HepG2 (cell line): ENCODE measurements around the gene NT5C3B. TPM values are rescaled to one million over a fixed set of nuclear protein-coding genes. Genes with fewer than 3 reads are reported as not detected.

Source experiments
- ATAC-seq: fragments of 200-7000 bp; cut with Tn5 transposase; 3 replicates; pipeline ENCODE4 v1.9.1; 2020; ENCODE audit warnings: mild to moderate bottlenecking, moderate library complexity
- BruUV-seq: library from RNA; stranded (reverse); fragments of 400-500 nt; replicated peaks from 2 replicates; lab custom pipeline; 2021; lab: Mats Ljungman, UMichigan
- CTCF ChIA-PET: fragments of 300-600 bp; formaldehyde crosslinking; extraction: SDS; loops from one replicate; lab custom pipeline; 2021; ENCODE audit warnings: low total read pairs, inconsistent platforms, low intra/inter-chr PET ratio; lab: Yijun Ruan, JAX
- POLR2A ChIA-PET: fragments of 350-600 bp; sonication (Branson Sonifier 250); formaldehyde crosslinking; loops from one replicate; lab custom pipeline; 2020; ENCODE audit warnings: antibody characterized with exemption, inconsistent platforms; lab: Yijun Ruan, JAX
- DNase-seq: peaks from one replicate; pipeline ENCODE4 v3.0.0-alpha.2; 2015; ENCODE audit warnings: low spot score
- FAIRE-seq: peaks from 3 replicates; lab custom pipeline; 2011; peaks lifted over from hg19 to GRCh38; lab: Jason Lieb, UNC
- H2AFZ ChIP-seq: one replicate; pipeline ENCODE4 v1.6.1; 2011; ENCODE audit warnings: low read length, inconsistent platforms
- H3K27ac ChIP-seq: fragments of 300-600 bp; 3 replicates; pipeline ENCODE4 v1.8.0; 2011; ENCODE audit warnings: mixed run types, mild to moderate bottlenecking, mixed read lengths, low read length, inconsistent platforms; ENCODE audit not compliant: insufficient read depth; ENCODE audit errors: extremely low read length
- H3K27me3 ChIP-seq, 2 experiments: fragments of 200-600 bp in 1 of 2; 2 replicates in 1 of 2; 3 replicates in 1 of 2; pipeline versions ENCODE4 v1.6.0 to v1.8.0; 2011; ENCODE audit warnings: low read length in 2 of 2, mild to moderate bottlenecking in 2 of 2, moderate library complexity in 2 of 2, inconsistent platforms in 1 of 2; ENCODE audit not compliant: insufficient read depth in 2 of 2, control insufficient read depth in 1 of 2
- H3K36me3 ChIP-seq, 2 experiments: fragments of 200-600 bp in 1 of 2; replicated peaks in 1 of 2; 2 replicates in 1 of 2; 3 replicates in 1 of 2; pipeline versions ENCODE4 v1.5.1 to v1.8.0; 2011; ENCODE audit warnings: low read length in 2 of 2, inconsistent platforms in 1 of 2; ENCODE audit not compliant: insufficient read depth in 2 of 2, control insufficient read depth in 1 of 2
- H3K4me1 ChIP-seq: 2 replicates; pipeline ENCODE4 v1.5.1; 2012; ENCODE audit warnings: low read length, inconsistent platforms; ENCODE audit not compliant: insufficient read depth
- H3K4me2 ChIP-seq: 2 replicates; pipeline ENCODE4 v1.6.0; 2011; ENCODE audit warnings: low read depth, low read length, inconsistent platforms
- H3K4me3 ChIP-seq, 3 experiments: fragments of 200-600 bp in 1 of 3; sonication (generic), shearing (Covaris generic) in 1 of 3; replicated peaks in 1 of 3; 2 replicates each; pipeline ENCODE4 v1.5.1; 2011 to 2016; ENCODE audit warnings: low read length in 3 of 3, inconsistent platforms in 2 of 3, low read depth in 2 of 3, mild to moderate bottlenecking in 2 of 3, control low read depth in 1 of 3, mixed read lengths in 1 of 3; ENCODE audit not compliant: insufficient read depth in 1 of 3
- H3K79me2 ChIP-seq: one replicate; pipeline ENCODE4 v1.6.1; 2011; ENCODE audit warnings: low read length, inconsistent platforms; ENCODE audit not compliant: insufficient read depth
- H3K9ac ChIP-seq: 2 replicates; pipeline ENCODE4 v1.6.0; 2011; ENCODE audit warnings: mild to moderate bottlenecking, low read depth, low read length, inconsistent platforms; ENCODE audit not compliant: insufficient read depth
- H3K9me3 ChIP-seq: 2 replicates; pipeline ENCODE4 v1.5.1; 2012; ENCODE audit warnings: mild to moderate bottlenecking, low read length
- H4K20me1 ChIP-seq: 2 replicates; pipeline ENCODE4 v1.6.0; 2011; ENCODE audit warnings: inconsistent platforms, mild to moderate bottlenecking, low read length, moderate library complexity; ENCODE audit not compliant: insufficient read depth
- AGO1 ChIP-seq: fragments of 200-400 bp; formaldehyde crosslinking; IDR thresholded peaks from 2 replicates; pipeline ENCODE4 v1.6.1; 2017; ENCODE audit warnings: mild to moderate bottlenecking, low read depth, low read length, moderate library complexity; ENCODE audit not compliant: poor library complexity, severe bottlenecking
- FOSL2 ChIP-seq: sonication (generic); formaldehyde crosslinking; IDR thresholded peaks from 2 replicates; pipeline ENCODE4 v1.4.0; 2020; ENCODE audit warnings: missing genetic modification reagents
- FOXK1 ChIP-seq: sonication (generic); formaldehyde crosslinking; IDR thresholded peaks from 2 replicates; pipeline ENCODE4 v1.4.0; 2020; ENCODE audit warnings: low read depth, missing genetic modification reagents, borderline replicate concordance
- HCFC1 ChIP-seq: fragments of 150-350 bp; IDR thresholded peaks from 2 replicates; pipeline ENCODE4 v1.6.1; 2014; ENCODE audit warnings: low read depth, low read length
- PHB2 ChIP-seq: fragments of 450-650 bp; IDR thresholded peaks from 2 replicates; pipeline ENCODE4 v1.6.1; 2018; ENCODE audit not compliant: partially characterized antibody
- PHF21A ChIP-seq: sonication (generic); formaldehyde crosslinking; IDR thresholded peaks from 2 replicates; pipeline ENCODE4 v1.5.0; 2020; ENCODE audit warnings: mild to moderate bottlenecking, missing genetic modification reagents
- POGZ ChIP-seq: sonication (generic); formaldehyde crosslinking; IDR thresholded peaks from 2 replicates; pipeline ENCODE4 v1.4.0; 2020; ENCODE audit warnings: mild to moderate bottlenecking, missing genetic modification reagents
- POLR2AphosphoS2 ChIP-seq: IDR thresholded peaks from 2 replicates; pipeline ENCODE4 v1.6.1; 2011; ENCODE audit warnings: low read depth, low read length, improper control_type of control experiment
- RBFOX2 ChIP-seq: fragments of 200-400 bp; formaldehyde crosslinking; IDR thresholded peaks from 2 replicates; pipeline ENCODE4 v1.6.1; 2017; ENCODE audit warnings: low read depth, mild to moderate bottlenecking, low read length
- REXO4 ChIP-seq: sonication (generic); formaldehyde crosslinking; IDR thresholded peaks from 2 replicates; pipeline ENCODE4 v1.8.0; 2022; ENCODE audit warnings: missing genetic modification reagents, mild to moderate bottlenecking, borderline replicate concordance
- SIX4 ChIP-seq: sonication (generic); formaldehyde crosslinking; IDR thresholded peaks from 2 replicates; pipeline ENCODE4 v1.4.0; 2020; ENCODE audit warnings: missing genetic modification reagents
- ZFP91 ChIP-seq: sonication (generic); formaldehyde crosslinking; IDR thresholded peaks from 2 replicates; pipeline ENCODE4 v1.9.0; 2022; ENCODE audit warnings: missing genetic modification reagents, mild to moderate bottlenecking, borderline replicate concordance
- WGBS: methylation state at CpG from one replicate; pipeline ENCODE4 v1.1.6; 2017; ENCODE audit warnings: low lambda C conversion rate; 5-methylcytosine and 5-hydroxymethylcytosine counted together
- in situ Hi-C: cut with HindIII; loops from 2 replicates; pipeline ENCODE4 v1.10.0; 2017; ENCODE audit warnings: low pct_unique_long_range_greater_than_20kb; ENCODE audit not compliant: extremely low pct_ligation_motif_present
- intact Hi-C: fragments of 100-400 bp; cut with micrococcal nuclease; formaldehyde crosslinking; loops from one replicate; pipeline ENCODE4 v1.10.0; 2022; ENCODE audit not compliant: unreplicated experiment
- polyA plus RNA-seq, 8 experiments: library from polyadenylated mRNA; depleted of rRNA in 3 of 8; stranded (reverse) in 7 of 8; unstranded in 1 of 8; fragments of >200 nt; fragmentation: Illumina TruSeq in 4 of 8; extraction: Trizol in 4 of 8; gene quantifications; 2 replicates each; pipeline versions ENCODE4 v1.2.1 to v1.2.3, GENCODE V29; 2011 to 2016; ENCODE audit warnings: low read depth in 4 of 8, missing spikeins in 1 of 8, mixed read lengths in 1 of 8; ENCODE audit not compliant: insufficient read depth in 1 of 8
- total RNA-seq, 5 experiments: library from RNA; depleted of rRNA; stranded (reverse); fragments of >200 nt; fragmentation: Illumina TruSeq; extraction: Trizol; gene quantifications; 2 replicates each; pipeline ENCODE4 v1.2.3, GENCODE V29; 2016; ENCODE audit warnings: low read depth in 1 of 5

NT5C3B gene
- total and polyA plus RNA-seq, 2 of the 13 experiments (the other 11 are each of a cell fraction or from before 2014, with no cell fraction given), result 104 to 126 TPM

GRCh38 chr17:41821776-41822175, 14.3 kb downstream of the NT5C3B start:
- Histone ChIP-seq H4K20me1 (peaks cover 9% of the 10 kb centered on the region; the same call in 1 of the 2 replicates), H3K4me1 (peaks cover 42% of the 10 kb centered on the region), H3K27ac (no peak overlapping the region), H3K27me3 (no peaks in the 10 kb centered on the region), H2AFZ (no peak overlapping the region), H3K4me2 (no peak overlapping the region), H3K4me3 (no peak overlapping the region), H3K36me3 (peaks cover 25 to 56% of the 10 kb centered on the region in 2 experiments), H3K9me3 (no peaks in the 10 kb centered on the region), H3K79me2 (peaks cover 7% of the 10 kb centered on the region), H3K9ac (no peak overlapping the region)
- no peak for DNase-seq
- no TSS peak for BruUV-seq
- no peak for FAIRE-seq
- ATAC-seq, result peak; percentile 2; the same call in 2 of the 3 replicates
- intact Hi-C loops (no loop called here), in situ Hi-C loops (no loop called here)
- 91% methylated on average over 14 of the region's 14 CpGs for WGBS
- POLR2A ChIA-PET, result interaction anchor here (1.6 to 1.8 kb wide), 3 partner anchors 9 to 138 kb away, joined by 7 to 10 read pairs (median 7); partner anchors contain the start of genes FKBP10 and P3H4
- CTCF ChIA-PET, result no interaction called here
- TF ChIP-seq PHB2 (no peak), SIX4 (CRISPR knock-in tag) (no peak), HCFC1 (no peak), POLR2AphosphoS2 (peak; percentile 25; the same call in 1 of the 2 replicates), RBFOX2 (no peak; the same call in 1 of the 2 replicates), REXO4 (CRISPR knock-in tag) (no peak), ZFP91 (CRISPR knock-in tag) (0 out of 2 replicates have a peak, but pooled peaks have one; percentile 3), POGZ (no peak), AGO1 (peak; percentile 24), FOSL2 (no peak), PHF21A (CRISPR knock-in tag) (no peak), FOXK1 (no peak)
